ES-I3 (cell line): ENCODE results near the gene SYNE2.

Source experiments
- H3K36me3 ChIP-seq: 2 replicates; pipeline ENCODE4 v1.6.1; 2013; ENCODE audit warnings: mild to moderate bottlenecking, low read length, control low read depth, moderate library complexity; ENCODE audit not compliant: insufficient read depth
- H3K4me1 ChIP-seq: 2 replicates; pipeline ENCODE4 v1.6.1; 2013; ENCODE audit warnings: mild to moderate bottlenecking, control low read depth, low read length; ENCODE audit not compliant: insufficient read depth
- H3K9ac ChIP-seq: 2 replicates; pipeline ENCODE4 v1.6.1; 2013; ENCODE audit warnings: low read depth, mild to moderate bottlenecking, low read length, moderate library complexity
- H3K9me3 ChIP-seq: 2 replicates; pipeline ENCODE4 v1.6.1; 2013; ENCODE audit warnings: mild to moderate bottlenecking, low read length, moderate library complexity; ENCODE audit not compliant: control insufficient read depth, insufficient read depth

The SYNE2 gene

DNA sequence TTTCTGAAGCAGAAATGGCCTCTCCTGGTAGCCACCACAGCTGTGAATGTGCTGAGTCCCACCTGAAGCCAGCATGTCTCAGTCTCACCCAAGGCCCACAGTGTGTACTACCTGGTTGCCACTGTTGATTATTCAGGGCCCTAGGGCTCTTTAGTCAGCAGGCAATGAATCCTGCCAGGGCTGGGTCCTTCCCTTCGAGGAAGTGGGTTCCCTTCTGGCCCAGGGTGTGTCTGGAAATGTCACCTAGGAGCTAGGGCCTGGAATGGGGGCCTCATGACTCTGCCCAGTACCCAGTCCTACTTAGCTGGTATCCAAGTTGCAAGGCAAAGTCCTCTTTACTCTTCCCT lies 207.4 kb downstream of the SYNE2 start:
- Histone ChIP-seq H3K36me3 (no peaks in the 10 kb centered on the region), H3K9me3 (no peaks in the 10 kb centered on the region), H3K4me1 (peaks cover 16% of the 10 kb centered on the region), H3K9ac (no peak overlapping the region)

DNA sequence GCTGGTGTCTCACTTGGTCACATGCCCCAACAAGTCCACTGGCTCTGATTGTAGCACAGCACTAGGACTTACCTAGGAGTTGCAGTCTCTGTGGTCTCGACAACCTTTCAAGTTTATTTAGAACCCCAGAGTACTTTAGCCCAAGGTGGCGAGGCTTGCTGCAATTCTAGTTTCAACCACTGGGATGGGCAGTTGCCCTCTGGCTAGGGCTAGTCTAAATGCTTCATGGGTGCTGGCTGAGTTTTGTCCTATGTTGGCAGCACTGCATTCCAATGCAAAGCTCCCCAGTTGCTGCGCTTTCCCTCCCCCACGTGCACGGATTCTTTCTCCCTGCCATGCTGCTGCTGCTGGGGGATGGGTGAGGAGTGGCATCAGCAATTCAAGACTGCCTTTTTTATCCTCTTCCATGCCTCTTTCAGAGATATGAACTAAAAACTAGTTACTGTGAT lies 207.9 kb downstream of the SYNE2 start:
- Histone ChIP-seq H3K9me3 (no peaks in the 10 kb centered on the region), H3K4me1 (peaks cover 16% of the 10 kb centered on the region), H3K36me3 (peaks cover 3% of the 10 kb centered on the region; the same call in 1 of the 2 replicates), H3K9ac (no peak overlapping the region)

DNA sequence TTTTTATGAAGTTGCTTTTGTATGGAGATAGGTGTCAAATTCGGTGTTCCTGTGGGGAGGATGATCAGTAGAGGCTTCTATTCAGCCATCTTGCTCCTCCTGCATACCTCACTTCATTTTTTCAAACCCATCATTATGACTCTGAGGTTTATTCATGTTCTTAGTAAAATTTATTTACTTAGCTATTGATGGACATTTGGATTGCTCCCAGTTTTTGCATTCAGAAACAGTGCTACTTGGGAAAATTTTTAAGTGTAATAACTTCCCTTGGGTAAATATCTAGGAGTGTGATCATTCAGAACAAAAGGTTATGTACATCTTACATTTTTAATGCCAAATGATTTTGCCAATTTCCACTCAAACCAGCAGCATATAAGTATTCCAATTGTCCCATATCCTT lies 208.3 kb downstream of the SYNE2 start:
- H3K36me3 ChIP-seq = peaks cover 3% of the 10 kb centered on the region; the same call in 1 of the 2 replicates
- H3K9ac ChIP-seq = no peak overlapping the region
- no peaks in the 10 kb centered on the region for H3K9me3 ChIP-seq
- H3K4me1 ChIP-seq = peaks cover 16% of the 10 kb centered on the region

DNA sequence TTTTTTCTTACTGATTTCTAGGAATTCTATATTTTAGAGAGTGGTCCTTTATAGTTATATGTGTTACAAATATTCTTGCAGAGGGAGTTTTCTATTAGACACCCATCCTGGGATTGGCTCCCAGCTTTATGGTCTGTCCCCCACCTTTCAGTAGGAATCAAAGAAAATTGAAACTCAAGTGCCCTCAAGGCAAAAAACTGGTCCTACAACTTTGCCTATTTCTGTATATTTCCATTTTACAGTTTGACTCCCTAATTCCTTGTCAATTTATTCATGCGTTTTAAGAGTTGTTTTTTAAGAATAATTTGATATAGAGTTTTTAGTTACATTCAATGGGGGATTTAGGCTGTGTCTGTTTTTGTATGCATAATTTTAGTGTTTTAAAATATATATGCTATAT lies 208.9 kb downstream of the SYNE2 start:
- Histone ChIP-seq H3K36me3 (peaks cover 3% of the 10 kb centered on the region; the same call in 1 of the 2 replicates), H3K9me3 (no peaks in the 10 kb centered on the region), H3K4me1 (peaks cover 16% of the 10 kb centered on the region), H3K9ac (no peak overlapping the region)

GRCh38 chr14:64062381-64063115 lies 209.7 kb downstream of the SYNE2 start:
- Histone ChIP-seq H3K4me1 (peaks cover 16% of the 10 kb centered on the region), H3K9ac (no peak overlapping the region), H3K9me3 (no peaks in the 10 kb centered on the region), H3K36me3 (peaks cover 3% of the 10 kb centered on the region; the same call in 1 of the 2 replicates)

DNA sequence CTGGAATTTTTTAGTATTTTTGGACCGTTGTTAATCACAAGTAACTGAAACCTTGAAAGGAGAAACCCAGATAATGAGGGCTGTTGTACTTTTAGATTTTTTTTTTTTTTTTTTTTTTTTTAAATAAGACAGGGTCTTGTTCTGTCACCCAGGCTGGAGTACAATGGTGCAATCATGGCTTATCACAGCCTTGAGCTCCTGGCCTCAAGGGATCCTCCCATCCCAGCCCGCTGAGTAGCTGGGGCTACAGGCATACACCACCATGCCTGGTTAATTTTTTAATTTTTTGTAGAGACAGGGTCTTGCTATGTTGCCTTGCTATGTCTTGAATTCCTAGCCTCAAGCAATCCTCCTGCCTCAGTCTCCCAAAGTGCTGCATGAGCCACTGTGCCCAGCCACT lies 211.6 kb downstream of the SYNE2 start:
- Histone ChIP-seq H3K4me1 (peaks cover 16% of the 10 kb centered on the region), H3K9ac (no peak overlapping the region), H3K36me3 (peaks cover 3% of the 10 kb centered on the region; the same call in 1 of the 2 replicates), H3K9me3 (no peaks in the 10 kb centered on the region)

- H3K9me3 ChIP-seq = no peaks in the 10 kb centered on the region
- H3K9ac ChIP-seq = no peak overlapping the region
- H3K4me1 ChIP-seq = 0 out of 2 replicates have a peak, but pooled peaks cover under 1% of the 10 kb centered on the region
- peaks cover 3% of the 10 kb centered on the region; the same call in 1 of the 2 replicates for H3K36me3 ChIP-seq
Observed at GRCh38 chr14:64069634-64070359, 217.0 kb downstream of the SYNE2 start.

GRCh38 chr14:64074961-64075612 lies 222.3 kb downstream of the SYNE2 start:
- Histone ChIP-seq H3K9ac (no peak overlapping the region), H3K4me1 (0 out of 2 replicates have a peak, but pooled peaks cover 5% of the 10 kb centered on the region), H3K9me3 (no peaks in the 10 kb centered on the region), H3K36me3 (no peaks in the 10 kb centered on the region)

- Histone ChIP-seq H3K36me3 (no peaks in the 10 kb centered on the region), H3K9ac (no peak overlapping the region), H3K9me3 (no peaks in the 10 kb centered on the region), H3K4me1 (0 out of 2 replicates have a peak, but pooled peaks cover 5% of the 10 kb centered on the region)
Observed at GRCh38 chr14:64075613-64076005, 222.8 kb downstream of the SYNE2 start.

GRCh38 chr14:64080452-64080851 lies 227.6 kb downstream of the SYNE2 start:
- H3K36me3 ChIP-seq = no peaks in the 10 kb centered on the region
- H3K9me3 ChIP-seq = no peaks in the 10 kb centered on the region
- no peak overlapping the region for H3K9ac ChIP-seq
- H3K4me1 ChIP-seq = no peaks in the 10 kb centered on the region

GRCh38 chr14:64081174-64081746 lies 228.5 kb downstream of the SYNE2 start:
- no peaks in the 10 kb centered on the region for H3K4me1 ChIP-seq
- no peaks in the 10 kb centered on the region for H3K9me3 ChIP-seq
- H3K9ac ChIP-seq = no peak overlapping the region
- no peaks in the 10 kb centered on the region for H3K36me3 ChIP-seq

- H3K4me1 ChIP-seq = no peaks in the 10 kb centered on the region
- H3K9ac ChIP-seq = no peak overlapping the region
- H3K36me3 ChIP-seq = no peaks in the 10 kb centered on the region
- H3K9me3 ChIP-seq = no peaks in the 10 kb centered on the region
Observed at GRCh38 chr14:64082837-64083236, 230.0 kb downstream of the SYNE2 start.

GRCh38 chr14:64088647-64088964 lies 235.8 kb downstream of the SYNE2 start:
- H3K4me1 ChIP-seq = peaks cover 11% of the 10 kb centered on the region
- H3K9ac ChIP-seq = no peak overlapping the region
- no peaks in the 10 kb centered on the region; the same call in none of the 2 replicates for H3K36me3 ChIP-seq
- H3K9me3 ChIP-seq = no peaks in the 10 kb centered on the region

GRCh38 chr14:64089920-64090319 lies 237.1 kb downstream of the SYNE2 start:
- Histone ChIP-seq H3K9ac (no peak overlapping the region), H3K36me3 (no peaks in the 10 kb centered on the region; the same call in none of the 2 replicates), H3K4me1 (peaks cover 11% of the 10 kb centered on the region), H3K9me3 (no peaks in the 10 kb centered on the region)
